GM13977 (cell line): ENCODE data around the gene C1QTNF5.
A peak's percentile ranks its signal among the peaks of the same experiment; 100 is the strongest.

Experiments used
- DNase-seq: peaks from one replicate; pipeline ENCODE4 v3.0.0; 2012; ENCODE audit warnings: low spot score
- in situ Hi-C: fragments of 300-500 bp; cut with MboI; formaldehyde crosslinking; loops from one replicate; pipeline ENCODE4 v1.12.0; 2022; ENCODE audit warnings: low sequenced_read_pairs, low pct_unique_long_range_greater_than_20kb, mixed read lengths, inconsistent platforms; ENCODE audit not compliant: unreplicated experiment
- TF ChIP-seq, protein P1 (sequence below): IDR thresholded peaks from 2 replicates; pipeline ENCODE4 v1.5.1; 2012; ENCODE audit warnings: mild to moderate bottlenecking, control low read depth; ENCODE audit not compliant: insufficient read depth; ENCODE audit errors: extremely low read depth, missing control alignments

Gene C1QTNF5

DNA sequence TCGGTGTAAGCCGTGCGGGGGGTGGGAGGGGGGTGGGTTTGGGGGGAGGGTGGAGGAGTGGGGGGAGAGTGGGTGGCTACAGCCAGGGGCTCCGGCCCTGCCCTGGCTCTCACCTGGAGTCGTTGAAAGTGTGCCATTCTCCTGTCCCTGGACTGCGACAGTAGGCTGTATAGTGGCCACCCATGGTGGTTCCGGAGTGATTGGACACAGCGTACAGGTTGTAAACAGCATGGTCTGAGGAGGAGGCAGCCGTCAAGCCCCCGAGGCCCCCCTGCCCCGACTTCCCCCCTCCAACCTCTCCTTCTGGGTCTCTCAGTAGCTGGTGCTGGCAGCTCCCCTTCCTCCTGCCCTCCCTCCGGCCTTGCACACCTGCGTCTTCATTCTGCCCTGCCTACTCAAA, 16.4 kb upstream of the C1QTNF5 start:
- in situ Hi-C loops = loop anchor here (10.0 kb wide), 1 partner anchor 118 kb away; no protein-coding TSS in a partner anchor
- DNase-seq = no peak
- TF ChIP-seq, protein P1, sequence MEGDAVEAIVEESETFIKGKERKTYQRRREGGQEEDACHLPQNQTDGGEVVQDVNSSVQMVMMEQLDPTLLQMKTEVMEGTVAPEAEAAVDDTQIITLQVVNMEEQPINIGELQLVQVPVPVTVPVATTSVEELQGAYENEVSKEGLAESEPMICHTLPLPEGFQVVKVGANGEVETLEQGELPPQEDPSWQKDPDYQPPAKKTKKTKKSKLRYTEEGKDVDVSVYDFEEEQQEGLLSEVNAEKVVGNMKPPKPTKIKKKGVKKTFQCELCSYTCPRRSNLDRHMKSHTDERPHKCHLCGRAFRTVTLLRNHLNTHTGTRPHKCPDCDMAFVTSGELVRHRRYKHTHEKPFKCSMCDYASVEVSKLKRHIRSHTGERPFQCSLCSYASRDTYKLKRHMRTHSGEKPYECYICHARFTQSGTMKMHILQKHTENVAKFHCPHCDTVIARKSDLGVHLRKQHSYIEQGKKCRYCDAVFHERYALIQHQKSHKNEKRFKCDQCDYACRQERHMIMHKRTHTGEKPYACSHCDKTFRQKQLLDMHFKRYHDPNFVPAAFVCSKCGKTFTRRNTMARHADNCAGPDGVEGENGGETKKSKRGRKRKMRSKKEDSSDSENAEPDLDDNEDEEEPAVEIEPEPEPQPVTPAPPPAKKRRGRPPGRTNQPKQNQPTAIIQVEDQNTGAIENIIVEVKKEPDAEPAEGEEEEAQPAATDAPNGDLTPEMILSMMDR = no peak

DNA sequence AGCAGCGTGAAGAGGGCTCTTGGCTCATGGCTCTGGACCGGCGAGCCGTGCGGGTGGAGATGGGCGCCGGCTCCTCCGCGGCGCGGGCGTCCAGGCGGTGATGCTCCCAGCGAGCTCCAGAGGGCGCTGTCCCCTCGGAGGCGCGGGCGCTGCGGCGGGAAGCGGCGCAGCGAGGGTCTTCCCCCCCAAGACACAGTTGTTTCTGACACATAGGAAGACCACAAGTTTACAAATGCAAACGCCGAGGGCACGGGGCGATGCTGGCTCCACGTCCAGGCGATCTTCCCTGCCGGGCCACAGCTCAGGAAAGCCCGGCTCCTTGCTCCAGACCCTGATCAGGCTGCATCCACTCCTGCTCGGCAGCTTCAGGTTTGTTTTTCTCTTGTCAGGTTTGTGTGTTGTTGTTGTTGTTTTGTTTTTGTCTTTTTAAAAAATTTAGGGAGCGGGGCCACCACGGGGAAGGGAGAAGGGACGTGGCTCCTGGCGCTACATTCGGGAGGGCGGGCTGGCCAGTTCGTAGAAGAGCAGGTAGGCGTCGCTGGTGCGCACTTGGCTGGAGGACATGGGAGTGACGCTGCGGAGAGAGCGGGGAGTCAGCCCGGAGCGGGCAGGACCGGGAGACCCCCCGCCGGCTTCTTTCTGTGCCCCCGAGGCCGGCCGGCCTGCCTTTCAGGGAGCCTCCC, 15.8 kb upstream of the C1QTNF5 start:
- TF ChIP-seq, protein P1 = peak; percentile 94
- in situ Hi-C loops = loop anchor here (10.0 kb wide), 1 partner anchor 118 kb away; no protein-coding TSS in a partner anchor
- peak; percentile 91 for DNase-seq

DNA sequence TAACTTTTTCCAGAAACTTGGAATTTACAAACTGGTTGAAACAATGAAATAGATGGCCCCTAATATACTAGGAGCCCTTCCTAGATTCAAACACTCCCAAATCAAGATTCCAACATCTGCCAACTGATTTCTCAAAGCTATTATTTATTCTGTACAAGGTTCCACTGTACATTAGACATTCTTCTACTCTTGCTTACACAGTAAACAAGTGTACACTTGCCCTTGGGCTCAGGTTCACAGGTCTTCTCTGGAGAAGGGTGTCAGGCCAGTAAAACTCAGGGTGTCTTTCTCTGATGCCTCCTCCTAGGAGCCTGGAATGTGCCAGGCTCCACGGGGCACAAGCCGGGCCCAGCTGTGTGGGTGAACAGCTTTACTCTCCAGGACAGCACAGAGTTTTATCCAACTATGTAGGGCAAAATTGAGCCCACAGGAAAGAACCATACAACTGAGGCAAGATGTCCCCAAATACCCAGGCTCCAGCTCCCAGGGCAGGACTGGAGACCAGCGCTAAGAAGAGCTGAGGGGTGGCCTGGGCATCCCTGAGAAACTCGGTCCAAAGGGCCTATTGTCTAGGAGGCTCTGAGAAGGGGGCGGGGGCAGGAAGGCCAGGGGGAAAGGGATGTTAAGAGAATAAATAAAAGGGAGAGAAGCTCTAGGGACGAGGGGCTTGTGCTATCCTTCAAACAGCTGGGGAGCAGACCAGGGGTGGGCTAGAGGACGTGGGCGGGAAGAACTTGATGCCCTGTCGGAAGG, 14.6 kb upstream of the C1QTNF5 start:
- TF ChIP-seq, protein P1 = no peak
- DNase-seq = no peak
- in situ Hi-C loops = loop anchor here (10.0 kb wide), 1 partner anchor 120 kb away; no protein-coding TSS in a partner anchor

DNA sequence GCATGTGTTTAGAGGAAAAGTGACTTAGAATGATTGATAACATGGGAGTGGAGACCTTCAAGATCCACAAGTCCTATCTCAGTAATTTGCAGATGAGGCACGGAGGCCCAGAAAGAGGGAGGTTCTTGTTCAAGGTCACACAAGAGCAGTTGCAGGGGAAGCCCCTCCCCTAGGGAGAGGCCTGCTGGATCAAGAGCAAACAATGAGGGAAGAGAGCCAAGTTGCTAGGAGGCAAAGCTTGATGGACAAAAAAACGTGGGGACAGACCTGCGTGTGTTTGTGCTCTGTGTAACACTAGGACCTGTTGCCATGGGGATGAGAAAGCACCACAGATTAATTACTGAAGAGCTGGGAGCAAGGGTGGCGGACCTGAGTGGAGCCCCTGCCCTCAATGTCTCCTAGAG, 12.2 kb upstream of the C1QTNF5 start:
- TF ChIP-seq, protein P1 = no peak
- in situ Hi-C loops = loop anchor here (10.0 kb wide), 1 partner anchor 122 kb away; no protein-coding TSS in a partner anchor
- no peak for DNase-seq

DNA sequence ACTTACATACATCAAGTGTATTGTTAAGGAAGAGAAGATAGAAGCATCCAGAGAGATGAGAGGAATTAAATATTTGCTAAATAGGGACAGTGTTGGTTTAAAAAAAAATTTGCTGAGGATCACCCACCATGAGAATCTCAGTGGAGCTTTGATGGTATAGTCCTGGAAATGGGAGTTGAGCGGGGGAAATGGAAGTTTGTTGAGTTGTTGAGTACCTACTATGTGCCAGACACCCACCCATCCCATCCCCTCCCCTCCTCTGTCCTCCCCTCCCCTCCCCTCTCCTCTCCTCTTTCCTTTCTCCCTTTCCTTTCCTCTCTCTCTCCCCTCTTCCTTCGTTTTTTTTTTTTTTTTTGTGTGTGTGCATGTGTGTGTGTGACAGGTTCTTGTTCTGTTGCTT, 10.5 kb upstream of the C1QTNF5 start:
- TF ChIP-seq, protein P1 = no peak
- in situ Hi-C loops = loop anchor here (10.0 kb wide), 1 partner anchor 124 kb away; no protein-coding TSS in a partner anchor
- DNase-seq = no peak

DNA sequence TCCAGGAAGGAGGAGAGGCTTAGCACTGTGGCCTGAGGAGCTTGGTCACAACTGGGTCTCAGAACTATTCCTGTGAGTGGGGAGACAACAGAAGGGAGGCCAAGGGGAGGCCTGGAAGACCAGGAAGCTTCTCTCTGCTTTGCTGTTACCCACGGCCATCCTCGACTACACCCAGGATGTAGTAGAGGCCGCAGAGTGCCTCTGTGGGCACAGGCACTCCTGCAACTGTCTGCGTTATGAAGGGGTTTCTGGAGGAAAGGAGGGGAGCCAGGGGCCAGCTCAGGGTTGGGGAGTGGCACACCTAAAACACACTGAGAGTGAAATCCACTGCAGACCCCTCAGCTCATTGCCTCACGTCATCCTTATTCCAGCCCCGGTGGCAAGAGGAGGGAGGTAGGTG, 9.6 kb upstream of the C1QTNF5 start:
- in situ Hi-C loops = loop anchor here (10.0 kb wide), 1 partner anchor 124 kb away; no protein-coding TSS in a partner anchor
- TF ChIP-seq, protein P1 = no peak
- no peak for DNase-seq
